GM12801 (cell line): Measurements from ENCODE around the gene TOGARAM1.

Experiments used
- TF ChIP-seq, protein P1 (sequence below): IDR thresholded peaks from one replicate; pipeline ENCODE4 v1.5.1; 2011; ENCODE audit warnings: control low read depth; ENCODE audit not compliant: insufficient read length; ENCODE audit errors: extremely low read depth

The TOGARAM1 gene

DNA sequence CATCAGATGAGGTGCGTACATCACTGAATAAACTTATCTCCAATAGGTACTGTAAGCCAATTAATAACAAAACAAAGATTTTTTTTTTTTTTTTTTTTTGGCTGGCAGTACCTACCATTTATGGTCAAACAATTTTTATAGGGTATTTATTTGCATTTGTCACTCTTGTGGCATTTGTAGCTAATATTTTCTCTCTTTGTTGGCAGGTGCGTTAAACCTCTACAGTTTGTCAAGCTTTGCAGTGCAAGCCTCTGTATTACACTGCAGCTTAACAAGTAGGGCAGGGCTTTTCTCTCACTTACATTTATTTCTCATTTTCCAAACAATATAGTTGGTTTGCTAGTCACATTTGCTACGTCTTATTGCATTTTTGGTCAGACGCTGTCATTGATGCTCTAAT is 134.2 kb downstream of the TOGARAM1 start:
- TF ChIP-seq, protein P1, sequence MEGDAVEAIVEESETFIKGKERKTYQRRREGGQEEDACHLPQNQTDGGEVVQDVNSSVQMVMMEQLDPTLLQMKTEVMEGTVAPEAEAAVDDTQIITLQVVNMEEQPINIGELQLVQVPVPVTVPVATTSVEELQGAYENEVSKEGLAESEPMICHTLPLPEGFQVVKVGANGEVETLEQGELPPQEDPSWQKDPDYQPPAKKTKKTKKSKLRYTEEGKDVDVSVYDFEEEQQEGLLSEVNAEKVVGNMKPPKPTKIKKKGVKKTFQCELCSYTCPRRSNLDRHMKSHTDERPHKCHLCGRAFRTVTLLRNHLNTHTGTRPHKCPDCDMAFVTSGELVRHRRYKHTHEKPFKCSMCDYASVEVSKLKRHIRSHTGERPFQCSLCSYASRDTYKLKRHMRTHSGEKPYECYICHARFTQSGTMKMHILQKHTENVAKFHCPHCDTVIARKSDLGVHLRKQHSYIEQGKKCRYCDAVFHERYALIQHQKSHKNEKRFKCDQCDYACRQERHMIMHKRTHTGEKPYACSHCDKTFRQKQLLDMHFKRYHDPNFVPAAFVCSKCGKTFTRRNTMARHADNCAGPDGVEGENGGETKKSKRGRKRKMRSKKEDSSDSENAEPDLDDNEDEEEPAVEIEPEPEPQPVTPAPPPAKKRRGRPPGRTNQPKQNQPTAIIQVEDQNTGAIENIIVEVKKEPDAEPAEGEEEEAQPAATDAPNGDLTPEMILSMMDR = no peak

DNA sequence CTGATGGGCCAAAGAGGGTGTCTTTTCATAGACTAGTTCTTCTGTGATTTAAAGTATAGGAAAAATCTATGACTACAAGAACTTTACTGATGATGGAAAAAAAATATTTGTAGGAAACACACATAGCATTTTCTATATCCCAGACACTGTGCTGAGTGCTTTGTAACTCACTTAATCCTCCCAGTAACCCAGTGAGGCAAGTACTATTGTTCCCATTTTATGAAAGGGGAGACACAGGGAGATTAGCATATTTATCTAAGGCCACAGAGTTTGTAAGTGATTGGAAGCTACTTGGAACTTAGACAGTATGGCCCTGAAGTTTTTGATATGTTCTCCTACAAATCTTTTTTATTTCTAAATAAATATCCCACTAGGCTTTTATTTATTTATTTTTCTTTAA is 141.8 kb downstream of the TOGARAM1 start:
- TF ChIP-seq, protein P1 = no peak

DNA sequence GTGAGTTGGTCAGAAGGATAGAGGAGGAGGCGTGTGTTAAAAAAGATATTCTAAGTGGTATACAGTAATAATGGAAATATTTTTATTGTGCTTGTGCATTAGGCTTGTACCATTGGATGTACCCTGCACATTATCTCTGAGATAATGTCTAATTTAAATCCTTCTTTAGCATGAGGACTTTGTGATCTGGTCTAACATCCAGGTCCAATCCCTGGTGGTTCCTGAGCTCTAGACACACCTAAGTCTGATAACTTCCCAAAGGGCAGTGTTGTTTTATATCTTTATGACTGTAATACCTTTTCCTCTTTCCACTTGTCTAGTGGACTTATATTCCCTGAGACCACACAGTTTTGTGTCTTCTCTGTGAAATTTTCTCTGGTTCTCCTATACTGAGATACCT is 142.6 kb downstream of the TOGARAM1 start:
- TF ChIP-seq, protein P1 = no peak

DNA sequence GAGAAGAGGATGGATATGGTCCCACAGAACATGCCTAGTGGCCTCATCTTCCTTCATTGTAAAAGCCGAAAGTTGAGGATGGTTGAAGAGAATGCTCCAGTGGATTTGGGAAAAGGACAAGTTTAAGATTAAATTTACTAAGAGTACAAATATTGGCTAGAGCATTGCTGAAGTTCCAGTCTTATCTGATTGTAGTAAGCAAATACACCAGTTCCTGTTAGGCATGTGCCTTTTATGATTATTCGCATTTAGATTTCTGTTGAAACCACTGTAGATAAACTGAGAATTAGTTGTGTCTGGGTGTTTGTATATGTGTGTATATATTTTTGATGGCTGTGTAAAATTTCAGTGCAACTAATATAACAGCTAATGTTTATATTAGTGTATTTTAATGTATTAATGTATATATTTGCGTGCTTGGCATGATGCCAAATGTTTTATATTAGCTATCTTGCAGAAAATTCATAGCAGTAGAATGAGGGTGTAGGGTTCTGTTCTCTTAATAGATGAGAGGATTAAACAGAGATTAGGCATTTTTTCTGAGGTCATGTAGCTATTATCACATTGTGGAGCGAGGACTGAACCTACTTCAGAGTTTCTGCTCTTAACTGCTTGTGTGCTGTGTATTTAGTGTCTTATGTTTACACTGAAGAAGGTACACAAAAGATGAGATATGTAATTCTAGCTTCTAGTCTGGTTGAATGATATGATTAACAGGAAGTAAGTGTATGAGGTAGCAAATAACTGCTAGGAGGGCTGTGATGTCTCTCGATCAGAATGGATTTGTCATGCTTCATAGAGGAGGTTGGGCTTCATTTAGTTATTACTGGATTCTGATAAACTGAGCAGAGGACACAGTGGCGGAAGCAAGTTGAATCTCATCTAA is 151.1 kb downstream of the TOGARAM1 start:
- TF ChIP-seq, protein P1 = no peak

DNA sequence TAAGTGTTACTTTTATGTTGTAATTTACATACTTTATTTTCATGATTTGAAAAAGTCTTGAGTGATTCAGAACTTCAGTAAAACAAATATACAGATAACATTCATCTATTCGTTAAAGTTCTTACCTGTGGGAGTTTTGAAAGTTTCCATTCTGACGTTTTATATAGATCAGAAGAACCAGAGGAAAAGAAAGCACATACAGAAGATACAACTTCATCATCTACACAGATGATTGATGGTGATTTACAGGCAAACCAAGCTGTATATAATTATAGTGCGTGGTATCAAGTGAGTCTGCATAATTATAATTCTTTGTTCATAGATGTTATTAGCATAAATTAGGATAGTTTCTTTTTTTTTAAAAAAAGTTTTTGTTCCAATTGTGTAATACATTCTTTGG is 152.3 kb downstream of the TOGARAM1 start:
- TF ChIP-seq, protein P1 = no peak

DNA sequence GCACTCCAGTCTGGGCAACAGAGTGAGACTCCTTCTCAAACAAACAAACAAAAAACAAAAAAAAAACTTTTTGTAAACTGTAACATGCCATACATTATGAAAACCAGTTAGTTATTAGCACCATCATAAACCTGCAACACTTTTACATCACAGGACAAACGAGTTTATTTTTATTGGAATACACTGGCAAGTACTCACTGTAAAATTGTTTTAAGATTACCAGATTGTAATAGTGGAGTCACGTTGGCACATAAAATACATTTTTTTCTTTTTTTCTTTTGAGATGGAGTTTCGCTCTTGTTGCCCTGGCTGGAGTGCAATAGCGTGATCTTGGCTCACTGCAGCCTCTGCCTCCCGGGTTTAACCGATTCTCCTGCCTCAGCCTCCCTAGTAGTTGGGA is 156.6 kb downstream of the TOGARAM1 start:
- TF ChIP-seq, protein P1 = no peak

DNA sequence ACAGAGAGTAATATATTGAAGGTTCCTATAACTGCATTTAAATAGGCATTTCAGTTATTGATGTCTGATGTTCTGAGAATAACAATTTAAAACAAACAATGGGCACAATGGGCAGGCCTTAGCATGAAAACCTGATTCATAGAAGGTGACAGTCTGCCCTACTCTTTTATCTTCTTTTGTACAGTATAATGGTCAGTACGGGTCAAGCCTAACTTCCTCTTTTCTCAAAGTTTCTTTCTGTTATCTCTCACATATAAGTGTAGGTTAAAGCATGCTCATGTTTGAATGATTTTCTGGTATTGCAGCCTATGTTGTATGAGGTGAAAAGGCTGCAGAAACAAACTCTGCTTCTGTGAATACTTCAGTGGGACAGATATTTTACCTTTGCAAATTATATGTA is 158.1 kb downstream of the TOGARAM1 start:
- TF ChIP-seq, protein P1 = no peak
